Activated CD8-positive, alpha-beta memory T cell treated with anti-CD3 and anti-CD28 coated beads, Interleukin-2, amount 50 U/mL, for 1 hour (primary cell): ENCODE data around the gene AK1.
A peak's percentile ranks its signal among the peaks of the same experiment; 100 is the strongest.

Source experiments
- DNase-seq: peaks from one replicate; pipeline ENCODE4 v3.0.0-alpha.2; 2020; ENCODE audit errors: extremely low read depth

Gene AK1

GRCh38 chr9:127877566-127877998 lies at the start of gene AK1:
Gene AK1 (minus strand): TSS chr9:127877675. CDS start chr9:127874617, 3,058 bp downstream.
- DNase-seq, result no peak

- no peak for DNase-seq
Measured at GRCh38 chr9:127926906-127927200, 49.4 kb upstream of the AK1 start.

GRCh38 chr9:127925959-127926905 lies 48.8 kb upstream of the AK1 start:
- DNase-seq, result no peak

- no peak for DNase-seq
Measured at GRCh38 chr9:127924736-127925444, 47.4 kb upstream of the AK1 start.

- no peak for DNase-seq
Measured at GRCh38 chr9:127923771-127924170, 46.3 kb upstream of the AK1 start.

- no peak for DNase-seq
Measured at GRCh38 chr9:127923046-127923445, 45.6 kb upstream of the AK1 start.

GRCh38 chr9:127921557-127922120 lies 44.2 kb upstream of the AK1 start:
- no peak for DNase-seq

- DNase-seq, result no peak
Measured at GRCh38 chr9:127920794-127921193, 43.3 kb upstream of the AK1 start.

- no peak for DNase-seq
Measured at GRCh38 chr9:127919253-127919815, 41.9 kb upstream of the AK1 start.

- DNase-seq, result no peak
Measured at GRCh38 chr9:127918183-127919107, 41.0 kb upstream of the AK1 start.

- no peak for DNase-seq
Measured at GRCh38 chr9:127917603-127918002, 40.1 kb upstream of the AK1 start.

GRCh38 chr9:127916720-127917581 lies 39.5 kb upstream of the AK1 start, which contains the start of gene ST6GALNAC4:
Gene ST6GALNAC4 (minus strand): TSS chr9:127917041. CDS start chr9:127916419, 622 bp downstream.
- DNase-seq, result peak; percentile 69

- no peak for DNase-seq
Measured at GRCh38 chr9:127915801-127916719, 38.6 kb upstream of the AK1 start.

- no peak for DNase-seq
Measured at GRCh38 chr9:127915325-127915752, 37.9 kb upstream of the AK1 start.

- DNase-seq, result no peak
Measured at GRCh38 chr9:127913682-127914081, 36.2 kb upstream of the AK1 start.

- DNase-seq, result no peak
Measured at GRCh38 chr9:127912882-127913281, 35.4 kb upstream of the AK1 start.

GRCh38 chr9:127912296-127912695 lies 34.8 kb upstream of the AK1 start:
- DNase-seq, result no peak

GRCh38 chr9:127910613-127911205 lies 33.2 kb upstream of the AK1 start:
- DNase-seq, result no peak

GRCh38 chr9:127909839-127910273 lies 32.4 kb upstream of the AK1 start:
- DNase-seq, result no peak
